Endothelial cell of umbilical vein (primary cell): ENCODE data around the gene ITGB1BP1. TPM values are rescaled to one million over a fixed set of nuclear protein-coding genes. Genes with fewer than 3 reads are reported as not detected.

Experiments used
- BruUV-seq: library from RNA; stranded (reverse); fragments of 400-500 nt; replicated peaks from 2 replicates; lab custom pipeline; 2021; lab: Mats Ljungman, UMichigan
- CTCF ChIA-PET: fragments of 300-600, 350-600 bp; sonication (Branson Sonifier 250); formaldehyde crosslinking; loops from one replicate; lab custom pipeline; 2021; ENCODE audit warnings: antibody characterized with exemption, inconsistent platforms; lab: Charles Lee
- POLR2A ChIA-PET: fragments of 300-600, 350-600 bp; sonication (Branson Sonifier 250); formaldehyde crosslinking; loops from one replicate; lab custom pipeline; 2021; ENCODE audit warnings: antibody characterized with exemption, inconsistent platforms; lab: Charles Lee
- DNase-seq: peaks from one replicate; pipeline ENCODE4 v3.0.0-alpha.2; 2011; ENCODE audit warnings: low read depth, low spot score
- FAIRE-seq: peaks from 2 replicates; lab custom pipeline; 2011; peaks lifted over from hg19 to GRCh38; lab: Jason Lieb, UNC
- H2AFZ ChIP-seq: 2 replicates; pipeline ENCODE4 v1.6.0; 2012; ENCODE audit warnings: low read depth, low read length, control low read depth, inconsistent platforms
- H3K27ac ChIP-seq: 2 replicates; pipeline ENCODE4 v1.5.1; 2011; ENCODE audit warnings: low read depth, mild to moderate bottlenecking, control low read depth, low read length, moderate library complexity; ENCODE audit not compliant: insufficient read depth
- H3K27me3 ChIP-seq, 2 experiments: 2 replicates each; pipeline versions ENCODE4 v1.6.0 to v1.6.1; 2011; ENCODE audit warnings: low read length in 2 of 2, mixed read lengths in 1 of 2; ENCODE audit not compliant: control insufficient read depth in 2 of 2, insufficient read depth in 2 of 2
- H3K36me3 ChIP-seq, 2 experiments: 2 replicates in 1 of 2; 3 replicates in 1 of 2; pipeline ENCODE4 v1.5.1; 2011; ENCODE audit warnings: low read length in 2 of 2, mild to moderate bottlenecking in 1 of 2, moderate library complexity in 1 of 2; ENCODE audit not compliant: control insufficient read depth in 2 of 2, insufficient read depth in 2 of 2; ENCODE audit errors: extremely low read depth in 1 of 2
- H3K4me1 ChIP-seq: 3 replicates; pipeline ENCODE4 v1.5.1; 2011; ENCODE audit warnings: mild to moderate bottlenecking, low read length; ENCODE audit not compliant: control insufficient read depth, insufficient read depth; ENCODE audit errors: extremely low read depth
- H3K4me2 ChIP-seq: 2 replicates; pipeline ENCODE4 v1.6.1; 2011; ENCODE audit warnings: low read length, control low read depth, mixed read lengths; ENCODE audit not compliant: insufficient read depth
- H3K4me3 ChIP-seq, 3 experiments: fragments of 200-600 bp in 1 of 3; sonication (generic), shearing (Covaris generic) in 1 of 3; replicated peaks in 1 of 3; 2 replicates each; pipeline ENCODE4 v1.5.1; 2011 to 2016; ENCODE audit warnings: control low read depth in 3 of 3, low read length in 3 of 3, mild to moderate bottlenecking in 2 of 3, inconsistent platforms in 1 of 3, low read depth in 1 of 3, moderate library complexity in 1 of 3; ENCODE audit not compliant: insufficient read depth in 1 of 3
- H3K79me2 ChIP-seq: 2 replicates; pipeline ENCODE4 v1.6.0; 2012; ENCODE audit warnings: low read length, inconsistent platforms; ENCODE audit not compliant: control insufficient read depth, insufficient read depth
- H3K9ac ChIP-seq: replicated peaks from 2 replicates; pipeline ENCODE3; 2011; ENCODE audit warnings: low read length, control low read depth; ENCODE audit not compliant: insufficient read depth; ENCODE audit errors: extremely low read depth
- H3K9me1 ChIP-seq: replicated peaks from 3 replicates; pipeline ENCODE4 v1.6.0; 2011; ENCODE audit warnings: mild to moderate bottlenecking, low read length; ENCODE audit not compliant: control insufficient read depth, insufficient read depth; ENCODE audit errors: extremely low read depth
- H3K9me3 ChIP-seq: replicated peaks from 2 replicates; pipeline ENCODE4 v1.5.1; 2012; ENCODE audit warnings: low read length, inconsistent platforms; ENCODE audit not compliant: control insufficient read depth, insufficient read depth
- H4K20me1 ChIP-seq: replicated peaks from 2 replicates; pipeline ENCODE3; 2011; ENCODE audit warnings: mild to moderate bottlenecking, low read length; ENCODE audit not compliant: control insufficient read depth, insufficient read depth; ENCODE audit errors: extremely low read depth
- CTCF ChIP-seq, 2 donors: IDR thresholded peaks; 1 replicate in 1 of 2; 2 replicates in 1 of 2; pipeline ENCODE4 v1.5.1; 2011; ENCODE audit warnings: low read length in 2 of 2, mild to moderate bottlenecking in 2 of 2, moderate library complexity in 2 of 2, control low read depth in 1 of 2, inconsistent platforms in 1 of 2, low read depth in 1 of 2; ENCODE audit not compliant: insufficient read depth in 1 of 2; ENCODE audit errors: extremely low read depth in 1 of 2
- EZH2 ChIP-seq: IDR thresholded peaks from 2 replicates; pipeline ENCODE4 v1.6.1; 2012; ENCODE audit warnings: borderline replicate concordance, low read depth, mild to moderate bottlenecking, moderate library complexity, low read length, inconsistent platforms; ENCODE audit not compliant: severe bottlenecking
- FOS ChIP-seq: IDR thresholded peaks from 2 replicates; pipeline ENCODE4 v1.6.1; 2011; ENCODE audit warnings: mild to moderate bottlenecking, low read length, moderate library complexity, borderline replicate concordance; ENCODE audit not compliant: insufficient read depth
- GATA2 ChIP-seq: IDR thresholded peaks from 2 replicates; pipeline ENCODE4 v1.7.0; 2011; ENCODE audit warnings: low read depth, mild to moderate bottlenecking, moderate library complexity, mixed read lengths, low read length; ENCODE audit not compliant: insufficient read length, insufficient read depth
- JUN ChIP-seq: IDR thresholded peaks from 2 replicates; pipeline ENCODE4 v1.6.1; 2011; ENCODE audit warnings: borderline replicate concordance, low read depth; ENCODE audit not compliant: insufficient read length, insufficient read depth
- MYC ChIP-seq: IDR thresholded peaks from one replicate; pipeline ENCODE4 v1.6.1; 2011; ENCODE audit warnings: mild to moderate bottlenecking, low read depth, low read length
- POLR2A ChIP-seq: IDR thresholded peaks from 2 replicates; pipeline ENCODE4 v1.6.1; 2012; ENCODE audit warnings: low read depth, mild to moderate bottlenecking, control low read depth, low read length
- POLR2AphosphoS5 ChIP-seq: IDR thresholded peaks from 2 replicates; pipeline ENCODE4 v1.6.1; 2012; ENCODE audit warnings: low read depth, mild to moderate bottlenecking, control low read depth, low read length, moderate library complexity; ENCODE audit not compliant: insufficient read depth
- dilution Hi-C: fragments of 300-500 bp; cut with MboI; formaldehyde crosslinking; loops from one replicate; pipeline ENCODE4 v1.15.0; 2019; ENCODE audit warnings: low sequenced_read_pairs; ENCODE audit not compliant: extremely low pct_ligation_motif_present
- intact Hi-C: fragments of 100-400 bp; cut with micrococcal nuclease; formaldehyde crosslinking; loops from one replicate; pipeline ENCODE4 v1.10.0; 2022
- polyA plus RNA-seq, 4 experiments: library from polyadenylated mRNA; depleted of rRNA in 3 of 4; stranded (reverse) in 3 of 4; unstranded in 1 of 4; fragments of >200 nt; gene quantifications; 2 replicates each; pipeline versions ENCODE4 v1.2.1 to v1.2.3, GENCODE V29; 2011 to 2012; ENCODE audit warnings: missing spikeins in 1 of 4
- total RNA-seq: library from RNA; stranded (reverse); gene quantifications from 2 replicates; pipeline ENCODE4 v1.2.3, GENCODE V29; 2021
- TF ChIP-seq, protein P1 (sequence below): IDR thresholded peaks from 2 replicates; pipeline ENCODE4 v1.6.1; 2011; ENCODE audit not compliant: insufficient read depth, insufficient read length

The ITGB1BP1 gene
- total and polyA plus RNA-seq, 2 donors (not counting 3 experiments of a cell fraction or from before 2014, with no cell fraction given): 45.0 to 170 TPM

DNA sequence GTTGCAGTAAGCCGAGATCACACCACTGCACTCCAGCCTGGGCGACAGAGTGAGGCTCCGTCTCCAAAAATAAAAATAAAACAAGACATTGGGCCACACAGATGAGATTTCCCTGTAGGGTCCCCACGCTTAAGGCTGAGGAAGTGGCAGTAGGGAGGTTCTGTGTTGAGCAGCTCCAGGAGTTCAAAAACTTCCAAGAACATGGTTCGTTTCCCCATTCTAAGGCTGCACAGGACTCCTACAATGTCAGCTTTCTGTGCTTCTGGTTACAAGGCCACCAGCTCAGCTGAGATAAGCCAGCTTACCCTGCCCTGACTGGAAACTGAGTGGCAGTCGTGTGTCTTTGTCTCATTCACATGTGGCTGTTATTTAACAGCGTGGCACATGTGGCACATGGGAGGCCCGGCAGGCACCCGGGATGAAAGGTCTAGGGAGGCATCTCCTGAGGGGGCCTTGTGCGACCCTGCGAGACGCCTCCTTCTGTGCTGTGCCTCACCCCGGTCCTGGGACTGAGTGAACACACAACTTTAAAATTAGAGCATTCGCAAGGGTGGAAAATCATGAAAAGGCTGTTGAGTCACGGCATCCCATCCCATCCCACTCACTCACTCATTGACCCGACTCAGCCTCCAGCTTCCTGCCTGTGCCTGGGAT is 7.7 kb downstream of the ITGB1BP1 start:
- Histone ChIP-seq H3K4me3 (no peak overlapping the region), H4K20me1 (no peaks in the 10 kb centered on the region), H3K27ac (no peak overlapping the region), H3K36me3 (peaks cover 2 to 10% of the 10 kb centered on the region in 2 experiments), H3K9ac (no peak overlapping the region), H3K4me1 (no peaks in the 10 kb centered on the region), H2AFZ (no peak overlapping the region), H3K79me2 (peaks cover 41% of the 10 kb centered on the region), H3K4me2 (no peak overlapping the region), H3K9me3 (no peaks in the 10 kb centered on the region), H3K27me3 (no peaks in the 10 kb centered on the region), H3K9me1 (no peaks in the 10 kb centered on the region)
- ChIA-PET CTCF (interaction anchor here (1.2 kb wide), 1 partner anchor 11 kb away, joined by 3 read pairs; no protein-coding TSS in a partner anchor), POLR2A (interaction anchor here (0.7 kb wide), 1 partner anchor 154 kb away, joined by 3 read pairs; no protein-coding TSS in a partner anchor)
- TF ChIP-seq CTCF (IDR thresholded peaks at IDR 0.05; ENCODE audit: extremely low read depth in 1 of 2, insufficient read depth in 1 of 2, low read depth in 1 of 2, low read length in 2 of 2) (no peak), GATA2 (no peak), FOS (no peak)
- intact Hi-C loops (no loop called here), dilution Hi-C loops (no loop called here)
- FAIRE-seq: no peak
- DNase-seq: no peak
- BruUV-seq: no TSS peak

DNA sequence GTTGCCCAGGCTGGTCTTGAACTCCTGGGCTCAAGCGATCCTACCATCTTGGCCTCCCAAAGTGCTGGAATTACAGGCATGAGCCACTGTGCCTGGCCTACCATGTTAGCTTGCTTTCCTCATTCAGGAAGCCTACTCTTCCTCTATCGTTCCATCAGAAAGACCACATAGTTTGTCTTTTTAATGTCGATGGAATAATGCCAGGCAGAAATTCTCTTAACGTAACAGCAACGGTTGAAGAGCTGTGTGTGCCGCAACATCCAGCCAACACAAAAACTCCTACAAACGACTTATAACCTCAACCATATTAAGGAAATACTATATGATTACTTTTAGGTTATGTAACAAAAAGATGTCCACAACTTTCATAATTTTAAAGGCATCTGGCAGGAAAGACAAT is 10.5 kb downstream of the ITGB1BP1 start:
- H3K9me3 ChIP-seq: no peaks in the 10 kb centered on the region
- no peak overlapping the region for H3K4me2 ChIP-seq
- no peak overlapping the region for H3K27ac ChIP-seq
- no peaks in the 10 kb centered on the region for H3K27me3 ChIP-seq
- H3K9me1 ChIP-seq: no peaks in the 10 kb centered on the region
- H3K9ac ChIP-seq: no peak overlapping the region
- H3K36me3 ChIP-seq: peaks cover 3 to 10% of the 10 kb centered on the region in 2 experiments
- ChIA-PET CTCF (interaction anchor here (0.6 kb wide), 1 partner anchor 13 kb away, joined by 3 read pairs; no protein-coding TSS in a partner anchor), POLR2A (no interaction called here)
- BruUV-seq: no TSS peak
- intact Hi-C loops (no loop called here), dilution Hi-C loops (no loop called here)
- H3K4me3 ChIP-seq: no peak overlapping the region
- TF ChIP-seq POLR2AphosphoS5 (no peak), MYC (no peak), POLR2A (no peak), FOS (no peak), JUN (no peak), GATA2 (no peak), EZH2 (no peak), CTCF (IDR thresholded peaks at IDR 0.05; ENCODE audit: extremely low read depth in 1 of 2, insufficient read depth in 1 of 2, low read depth in 1 of 2, low read length in 2 of 2) (no peak)
- TF ChIP-seq, protein P1, sequence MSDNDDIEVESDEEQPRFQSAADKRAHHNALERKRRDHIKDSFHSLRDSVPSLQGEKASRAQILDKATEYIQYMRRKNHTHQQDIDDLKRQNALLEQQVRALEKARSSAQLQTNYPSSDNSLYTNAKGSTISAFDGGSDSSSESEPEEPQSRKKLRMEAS: no peak
- peaks cover 19% of the 10 kb centered on the region for H3K79me2 ChIP-seq
- FAIRE-seq (no peak), DNase-seq (no peak)
- no peaks in the 10 kb centered on the region for H3K4me1 ChIP-seq
- H2AFZ ChIP-seq: no peak overlapping the region
- no peaks in the 10 kb centered on the region for H4K20me1 ChIP-seq
